SW480 (cell line): Measurements from ENCODE around the gene MTMR11.
A peak's percentile ranks its signal among the peaks of the same experiment; 100 is the strongest.

ENCODE experiments used
- DNase-seq: peaks from one replicate; pipeline ENCODE4 v3.0.0-alpha.2; 2016; ENCODE audit warnings: low spot score

MTMR11 gene

DNA sequence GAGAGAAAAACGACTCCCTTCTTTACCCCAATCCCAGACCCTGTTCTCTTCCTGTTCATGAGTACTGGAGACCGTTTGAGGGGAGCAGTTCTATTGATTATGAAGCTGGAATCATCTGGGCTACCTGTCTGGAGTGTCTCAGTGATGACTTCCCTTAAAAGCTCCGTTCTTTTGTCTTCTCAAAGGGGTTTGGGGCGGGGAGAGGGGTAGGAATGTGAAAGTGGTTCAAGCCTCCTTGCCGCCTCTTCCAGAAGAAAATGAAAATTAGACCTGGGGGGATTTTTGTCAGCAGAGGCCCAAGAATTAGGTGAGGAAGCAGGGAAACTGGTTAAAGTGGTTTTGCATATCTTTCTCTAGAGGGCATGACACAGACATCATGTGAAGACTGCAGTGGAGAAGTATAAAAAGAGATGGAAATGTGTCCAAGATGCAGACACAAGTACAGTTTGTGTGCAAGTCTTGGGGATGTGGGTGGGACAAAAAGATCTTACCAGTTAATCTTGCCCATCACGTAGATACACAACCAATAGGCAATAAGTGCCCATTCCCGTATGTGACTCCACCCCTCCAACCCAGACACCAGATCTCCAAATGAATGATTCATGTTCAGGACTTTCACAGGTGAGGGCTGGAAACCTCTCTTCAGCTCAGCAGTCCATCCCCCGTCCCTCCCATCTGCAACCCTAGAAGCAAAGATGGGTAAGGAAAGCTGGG, 470 bp upstream of the MTMR11 start:
- DNase-seq: peak; percentile 84

DNA sequence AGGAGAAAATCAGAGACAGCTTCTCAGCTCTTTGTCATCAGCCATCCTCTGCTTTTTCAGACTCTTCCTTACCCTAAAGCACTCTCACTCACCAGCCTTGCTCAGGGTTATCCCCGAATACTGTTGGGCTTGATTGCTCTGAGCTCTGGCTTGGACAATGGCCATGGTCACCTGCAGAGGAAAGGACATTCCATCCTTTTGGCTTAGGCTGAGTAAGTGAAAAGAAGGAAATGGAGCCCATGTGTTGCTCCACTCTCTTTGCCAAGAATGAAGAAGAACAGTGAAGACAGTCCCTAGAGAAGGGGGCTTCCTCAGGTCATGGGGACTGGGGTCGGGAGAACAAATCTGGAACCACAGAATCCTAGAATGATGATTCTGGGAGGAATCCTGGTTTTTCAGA, 2.3 kb downstream of the MTMR11 start:
- DNase-seq: no peak

- DNase-seq: no peak
Measured at GRCh38 chr1:149933208-149933607, 3.5 kb downstream of the MTMR11 start.

- no peak for DNase-seq
Measured at GRCh38 chr1:149932474-149932873, 4.2 kb downstream of the MTMR11 start.

- no peak for DNase-seq
Measured at GRCh38 chr1:149931212-149931790, 5.4 kb downstream of the MTMR11 start.

GRCh38 chr1:149929856-149930255, 6.8 kb downstream of the MTMR11 start:
- DNase-seq: no peak

GRCh38 chr1:149928401-149928724, 8.3 kb downstream of the MTMR11 start:
- DNase-seq: no peak

DNA sequence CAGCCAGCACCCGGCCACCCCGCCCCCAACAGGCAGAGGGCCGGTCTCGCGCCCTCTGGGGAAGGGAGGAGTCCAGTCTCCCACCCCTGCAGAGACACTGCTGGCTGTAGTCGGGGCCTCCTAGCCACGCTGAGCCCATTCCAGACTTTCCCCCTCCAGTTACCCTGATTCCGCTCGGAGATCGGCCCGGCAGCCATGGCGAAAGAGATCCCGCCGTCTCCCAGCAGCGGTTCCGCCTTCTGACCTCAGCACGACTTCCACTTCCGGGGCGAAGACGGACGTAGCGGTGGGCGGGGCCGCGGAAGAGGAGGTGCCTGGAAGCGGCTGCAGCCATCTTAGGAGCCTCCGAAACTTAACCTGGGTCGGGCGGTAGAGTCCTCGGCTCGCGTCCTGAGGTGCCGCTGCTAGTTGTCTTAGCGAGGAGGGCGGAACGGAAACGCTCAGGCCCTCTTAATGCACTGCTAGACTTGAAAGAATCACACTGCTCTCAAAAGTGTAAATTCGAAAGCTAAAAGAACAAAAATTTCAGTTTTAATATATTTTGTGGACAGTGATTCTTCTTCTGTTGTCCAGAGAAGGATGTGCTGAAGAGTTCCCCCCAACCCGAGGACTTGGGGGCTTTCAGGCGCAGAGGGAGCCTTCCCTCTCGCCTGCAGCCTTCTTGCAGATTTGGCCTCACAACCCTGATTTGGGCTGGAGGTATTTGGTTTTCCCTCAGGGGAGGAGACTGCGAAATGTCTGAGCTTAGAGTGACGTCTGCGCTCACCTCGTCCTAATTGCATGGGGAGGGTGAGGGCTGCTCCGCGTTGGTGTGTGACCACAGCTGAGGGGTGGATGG, 8.9 kb downstream of the MTMR11 start, which contains the start of gene SF3B4:
Gene SF3B4 (minus strand): TSS at position 241 of the 838 bp plus-strand sequence. CDS start 44 bp downstream, at position 197.
- DNase-seq: peak; percentile 94

DNA sequence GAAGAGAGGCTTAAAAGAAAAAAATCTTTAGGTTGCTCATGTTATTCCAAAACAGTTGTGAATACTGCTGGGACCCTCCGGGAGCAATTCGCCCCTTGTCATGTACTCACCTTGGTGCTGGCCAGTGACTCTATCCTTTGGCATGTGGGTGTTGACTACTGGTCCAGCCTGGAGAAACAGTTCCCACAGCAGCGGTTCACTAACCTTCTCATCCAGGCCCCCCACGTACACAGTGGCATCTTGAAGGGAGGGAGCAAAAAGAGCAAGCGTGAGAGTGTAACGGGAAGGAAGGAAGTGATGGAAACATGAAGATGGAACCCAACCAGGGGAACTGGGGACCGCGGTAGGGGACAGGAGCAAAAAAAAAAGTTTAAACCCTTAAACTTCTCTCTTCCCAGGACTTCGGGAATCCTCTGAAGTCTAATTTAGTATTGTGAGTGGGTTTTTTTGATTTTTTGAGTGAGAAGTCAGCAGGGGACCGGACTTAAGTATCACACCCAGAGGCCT, 9.6 kb downstream of the MTMR11 start:
- DNase-seq: no peak

- no peak for DNase-seq
Measured at GRCh38 chr1:149926296-149926695, 10.4 kb downstream of the MTMR11 start.

DNA sequence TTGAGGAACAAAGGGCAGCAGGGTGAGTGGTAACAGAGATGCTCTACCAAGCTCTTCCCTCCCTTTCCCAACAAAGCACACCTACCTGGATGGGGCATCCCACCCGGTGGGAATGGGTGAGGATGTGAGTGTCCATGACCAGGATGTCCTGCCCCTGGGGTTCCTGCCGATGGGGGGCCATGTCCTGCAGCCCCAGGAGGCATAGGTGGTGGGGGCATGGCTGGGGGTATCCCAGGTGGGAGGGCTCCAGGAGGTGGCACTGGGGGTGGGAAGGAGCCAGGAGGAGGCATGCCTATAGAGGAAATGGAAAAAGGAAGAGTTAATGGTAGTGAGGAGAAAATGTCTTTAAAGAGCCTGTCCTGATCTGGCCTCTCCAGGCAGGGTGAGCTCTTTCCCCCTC, 10.9 kb downstream of the MTMR11 start:
- DNase-seq: no peak

DNA sequence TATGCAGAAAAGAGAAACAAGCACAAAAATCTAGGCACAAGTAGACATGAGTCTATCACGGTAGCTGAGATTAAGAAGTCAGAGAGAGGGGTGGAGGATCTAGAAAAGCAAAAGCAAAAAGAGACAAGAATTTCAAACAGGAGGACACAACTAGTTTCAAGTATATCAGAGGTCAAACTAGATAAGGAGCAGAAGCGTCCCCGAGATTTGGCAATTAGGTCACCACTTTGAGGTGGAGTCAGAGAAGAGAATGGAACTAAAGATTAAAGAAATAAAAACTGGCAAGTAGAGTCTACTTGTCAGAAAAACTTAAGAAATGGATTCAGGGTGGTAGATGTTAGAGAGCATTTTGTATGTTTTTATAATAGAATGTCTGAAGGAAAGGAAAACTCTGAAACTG, 11.3 kb downstream of the MTMR11 start:
- no peak for DNase-seq

GRCh38 chr1:149923626-149924025, 13.1 kb downstream of the MTMR11 start:
- no peak for DNase-seq

- peak; percentile 18 for DNase-seq
Measured at GRCh38 chr1:149917571-149918144, 19.0 kb downstream of the MTMR11 start, which contains the start of gene SV2A. Gene SV2A, minus strand, starts transcription at chr1:149917844. Its CDS starts 4,004 bp downstream, at chr1:149913840.

- DNase-seq: no peak
Measured at GRCh38 chr1:149916898-149917252, 19.8 kb downstream of the MTMR11 start.

GRCh38 chr1:149916193-149916897, 20.3 kb downstream of the MTMR11 start:
- DNase-seq: no peak

DNA sequence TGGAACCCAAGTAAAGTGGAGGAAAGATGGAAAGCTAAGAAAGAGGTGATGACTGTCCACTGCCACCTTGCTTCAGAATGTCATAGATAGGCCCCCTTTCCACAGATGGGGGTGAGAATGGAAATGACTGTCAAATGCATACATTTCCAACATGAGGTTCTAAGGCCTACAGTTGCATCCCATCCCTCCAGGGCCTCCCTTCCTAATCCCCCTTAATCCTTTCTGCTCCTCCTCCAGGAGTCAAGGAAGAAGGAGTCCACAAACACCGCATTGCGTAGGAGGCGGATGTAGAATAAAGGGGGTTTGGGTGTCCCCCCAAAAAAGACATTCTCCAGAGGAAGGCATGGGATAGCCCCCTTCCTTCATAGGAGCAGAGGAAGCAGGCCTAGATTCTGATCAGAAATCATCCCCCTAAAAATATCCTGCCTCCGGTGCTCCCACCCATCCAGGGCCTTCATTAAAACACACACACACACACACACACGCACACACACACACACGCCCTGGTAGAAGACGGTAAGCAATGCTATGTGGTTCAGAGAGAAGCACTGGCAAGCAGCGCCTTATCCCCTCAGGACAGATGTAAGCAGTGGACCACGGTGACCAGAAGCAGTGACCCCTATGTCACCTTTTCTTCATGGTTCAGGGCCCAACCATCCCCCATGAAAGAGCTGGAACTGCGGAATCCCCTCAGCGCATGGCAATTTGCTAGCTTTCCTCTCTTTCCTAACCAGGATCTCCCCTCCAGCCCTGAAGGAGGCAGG, 21.1 kb downstream of the MTMR11 start:
- DNase-seq: no peak

- DNase-seq: no peak
Measured at GRCh38 chr1:149914545-149914944, 22.1 kb downstream of the MTMR11 start.

GRCh38 chr1:149906570-149907075, 30.1 kb downstream of the MTMR11 start:
- DNase-seq: no peak

- DNase-seq: no peak
Measured at GRCh38 chr1:149903836-149904491, 32.7 kb downstream of the MTMR11 start.
